ENCODE data around the gene MADD. TPM values are rescaled to one million over a fixed set of nuclear protein-coding genes. Genes with fewer than 3 reads are reported as not detected.

Gene MADD
- total RNA-seq, 1 experiment from 2014 or later, result 26.4 TPM

Other genes with a start within 250 kb of the MADD start
- 97.5 and 125 TPM in 2 replicates for gene ARFGAP2, start 93.3 kb upstream of the MADD start, total RNA-seq (2014; rRNA removed)
- gene PACSIN3, start 83.7 kb upstream of the MADD start, total RNA-seq (2014; rRNA removed), result 83.9 and 129 TPM in 2 replicates
- 45.4 and 54.5 TPM in 2 replicates for gene DDB2, start 55.2 kb upstream of the MADD start, total RNA-seq (2014; rRNA removed)
- 24.2 and 26.6 TPM in 2 replicates for gene ACP2, start 21.3 kb upstream of the MADD start, total RNA-seq (2014; rRNA removed)
- 14.2 and 31.6 TPM in 2 replicates for gene NR1H3, start 12.1 kb upstream of the MADD start, total RNA-seq (2014; rRNA removed)
- not detected in 2 replicates for gene MYBPC3, start 82.6 kb downstream of the MADD start, total RNA-seq (2014; rRNA removed)
- gene SPI1, start 108.4 kb downstream of the MADD start, total RNA-seq (2014; rRNA removed), result 0.22 TPM in 1 of 2 replicates, not detected in the other
- gene SLC39A13, start 138.5 kb downstream of the MADD start, total RNA-seq (2014; rRNA removed), result 29.4 and 32.5 TPM in 2 replicates
- gene PSMC3, start 156.3 kb downstream of the MADD start, total RNA-seq (2014; rRNA removed), result 275 and 314 TPM in 2 replicates
- gene RAPSN, start 179.0 kb downstream of the MADD start, total RNA-seq (2014; rRNA removed), result 0.23 TPM in 1 of 2 replicates, not detected in the other